HCT116 (cell line): Measurements from ENCODE around the gene ERC2. TPM values are rescaled to one million over a fixed set of nuclear protein-coding genes. Genes with fewer than 3 reads are reported as not detected.

Experiments used
- ATAC-seq: fragments of 200-7000 bp; cut with Tn5 transposase; 2 replicates; pipeline ENCODE4 v1.9.1; 2020; ENCODE audit warnings: mild to moderate bottlenecking, moderate library complexity
- BruUV-seq: library from RNA; stranded (reverse); fragments of 400-500 nt; replicated peaks from 2 replicates; lab custom pipeline; 2021; lab: Mats Ljungman, UMichigan
- CTCF ChIA-PET: fragments of 300-600 bp; sonication (Branson Sonifier 250); formaldehyde crosslinking; loops from one replicate; lab custom pipeline; 2021; ENCODE audit warnings: antibody characterized with exemption; lab: Charles Lee
- POLR2A ChIA-PET: fragments of 300-600, 350-600 bp; sonication (Branson Sonifier 250); formaldehyde crosslinking; loops from one replicate; lab custom pipeline; 2021; ENCODE audit warnings: antibody characterized with exemption; lab: Charles Lee
- RAD21 ChIA-PET, 2 experiments: fragments of 300-600 bp; sonication (Branson Sonifier 250); formaldehyde crosslinking; loops; one replicate each; lab custom pipeline; 2023; ENCODE audit warnings: low total read pairs in 2 of 2; ENCODE audit not compliant: uncharacterized antibody in 2 of 2, unreplicated experiment in 2 of 2, low non-redundant PET in 1 of 2; lab: Charles Lee
- DNase-seq: peaks from one replicate; pipeline ENCODE4 v3.0.0-alpha.2; 2010; ENCODE audit warnings: low read depth, low spot score
- H2AFZ ChIP-seq: fragments of 200-600 bp; shearing (Covaris generic), sonication (generic); 2 replicates; pipeline ENCODE4 v1.6.1; 2017; ENCODE audit warnings: low read depth, mixed run types, mixed read lengths, antibody characterized with exemption, low read length; ENCODE audit not compliant: poor library complexity, severe bottlenecking
- H3K27ac ChIP-seq: 2 replicates; pipeline ENCODE4 v1.5.1; 2012; ENCODE audit warnings: low read depth, low read length
- H3K27me3 ChIP-seq: fragments of 200-600 bp; sonication (generic); 2 replicates; pipeline ENCODE4 v1.6.1; 2016; ENCODE audit warnings: mixed run types, low read length, mixed read lengths; ENCODE audit not compliant: insufficient read depth
- H3K36me3 ChIP-seq, 2 experiments: fragments of 200-500 bp in 1 of 2; fragments of 200-600 bp in 1 of 2; sonication (Bioruptor generic) in 1 of 2; sonication (generic) in 1 of 2; 2 replicates each; pipeline versions ENCODE4 v1.5.1 to v1.6.1; 2014 to 2016; ENCODE audit warnings: low read length in 2 of 2, inconsistent platforms in 1 of 2, mixed read lengths in 1 of 2, mixed run types in 1 of 2; ENCODE audit not compliant: insufficient read depth in 2 of 2, control insufficient read depth in 1 of 2
- H3K4me1 ChIP-seq, 2 experiments: fragments of 200-600 bp in 1 of 2; sonication (generic) in 1 of 2; 2 replicates each; pipeline versions ENCODE4 v1.5.1 to v1.6.1; 2012 to 2017; ENCODE audit warnings: low read length in 2 of 2, inconsistent platforms in 1 of 2, mild to moderate bottlenecking in 1 of 2, mixed read lengths in 1 of 2, mixed run types in 1 of 2, moderate library complexity in 1 of 2; ENCODE audit not compliant: insufficient read depth in 2 of 2, control insufficient read depth in 1 of 2
- H3K4me2 ChIP-seq: fragments of 200-600 bp; sonication (generic); 2 replicates; pipeline ENCODE4 v1.6.1; 2017; ENCODE audit warnings: mixed run types, low read length, mixed read lengths
- H3K4me3 ChIP-seq, 2 experiments: fragments of 200-600 bp in 1 of 2; sonication (generic) in 1 of 2; replicated peaks in 1 of 2; 2 replicates each; pipeline ENCODE4 v1.5.1; 2011 to 2016; ENCODE audit warnings: low read length in 2 of 2, control low read depth in 1 of 2, low read depth in 1 of 2, mild to moderate bottlenecking in 1 of 2, mixed read lengths in 1 of 2, mixed run types in 1 of 2
- H3K79me2 ChIP-seq: fragments of 200-600 bp; sonication (generic); 2 replicates; pipeline ENCODE4 v1.6.1; 2017; ENCODE audit warnings: mild to moderate bottlenecking, mixed run types, low read length, moderate library complexity, mixed read lengths; ENCODE audit not compliant: insufficient read depth
- H3K9ac ChIP-seq: fragments of 200-600 bp; sonication (generic); 2 replicates; pipeline ENCODE4 v1.6.1; 2016; ENCODE audit warnings: low read length, mixed read lengths
- H3K9me2 ChIP-seq: fragments of 200-600 bp; sonication (generic), shearing (Covaris generic); 2 replicates; pipeline ENCODE4 v1.6.1; 2017; ENCODE audit warnings: mixed run types, mild to moderate bottlenecking, moderate library complexity; ENCODE audit not compliant: insufficient read depth
- H3K9me3 ChIP-seq, 2 experiments: fragments of 200-500 bp in 1 of 2; fragments of 200-600 bp in 1 of 2; sonication (Bioruptor generic) in 1 of 2; sonication (generic) in 1 of 2; 2 replicates each; pipeline ENCODE4 v1.6.1; 2014 to 2017; ENCODE audit warnings: low read length in 2 of 2, mixed read lengths in 2 of 2, inconsistent platforms in 1 of 2, low read depth in 1 of 2, mild to moderate bottlenecking in 1 of 2, mixed run types in 1 of 2, moderate library complexity in 1 of 2; ENCODE audit not compliant: control insufficient read depth in 1 of 2, insufficient read depth in 1 of 2
- H4K20me1 ChIP-seq: fragments of 200-600 bp; sonication (generic), shearing (Covaris generic); 2 replicates; pipeline ENCODE4 v1.6.1; 2017; ENCODE audit warnings: mixed run types, mild to moderate bottlenecking, moderate library complexity; ENCODE audit not compliant: insufficient read depth
- ATF3 ChIP-seq: IDR thresholded peaks from 2 replicates; pipeline ENCODE4 v1.6.1; 2012
- CTCF ChIP-seq, 3 experiments: fragments of 200-600 bp in 1 of 3; sonication (generic) in 1 of 3; IDR thresholded peaks in 2 of 3; conservative IDR thresholded peaks in 1 of 3; 2 replicates each; pipeline ENCODE4 v1.5.1; 2012 to 2017; ENCODE audit warnings: low read depth in 2 of 3, low read length in 2 of 3, antibody characterized with exemption in 1 of 3, borderline replicate concordance in 1 of 3, control low read depth in 1 of 3, mild to moderate bottlenecking in 1 of 3, mixed read lengths in 1 of 3, mixed run types in 1 of 3, moderate library complexity in 1 of 3; ENCODE audit not compliant: insufficient read depth in 1 of 3
- ELF1 ChIP-seq: IDR thresholded peaks from 2 replicates; pipeline ENCODE4 v1.6.1; 2012; ENCODE audit warnings: low read depth, borderline replicate concordance
- JUND ChIP-seq: IDR thresholded peaks from 2 replicates; pipeline ENCODE4 v1.6.1; 2012
- POLR2A ChIP-seq: IDR thresholded peaks from 2 replicates; pipeline ENCODE4 v1.7.0; 2011; ENCODE audit warnings: borderline replicate concordance; ENCODE audit not compliant: insufficient read depth, insufficient read length; ENCODE audit errors: extremely low read depth
- POLR2AphosphoS5 ChIP-seq: IDR thresholded peaks from 2 replicates; pipeline ENCODE4 v1.6.1; 2011; ENCODE audit warnings: mild to moderate bottlenecking, low read depth, low read length, moderate library complexity
- RAD21 ChIP-seq: IDR thresholded peaks from 2 replicates; pipeline ENCODE4 v1.6.1; 2012; ENCODE audit warnings: low read depth, mild to moderate bottlenecking
- TCF7L2 ChIP-seq: IDR thresholded peaks from 2 replicates; pipeline ENCODE4 v1.7.0; 2011; ENCODE audit warnings: borderline replicate concordance, inconsistent platforms; ENCODE audit not compliant: insufficient read depth, insufficient read length; ENCODE audit errors: extremely low read depth
- intact Hi-C: fragments of 100-400 bp; cut with micrococcal nuclease; formaldehyde crosslinking; loops from 2 replicates; pipeline ENCODE4 v1.10.0; 2022
- total RNA-seq: library from RNA; stranded (reverse); gene quantifications from one replicate; pipeline ENCODE4 v1.2.1, GENCODE V29; 2021; ENCODE audit not compliant: unreplicated experiment

Gene ERC2
- total RNA-seq, 1 experiment from 2014 or later: not detected

DNA sequence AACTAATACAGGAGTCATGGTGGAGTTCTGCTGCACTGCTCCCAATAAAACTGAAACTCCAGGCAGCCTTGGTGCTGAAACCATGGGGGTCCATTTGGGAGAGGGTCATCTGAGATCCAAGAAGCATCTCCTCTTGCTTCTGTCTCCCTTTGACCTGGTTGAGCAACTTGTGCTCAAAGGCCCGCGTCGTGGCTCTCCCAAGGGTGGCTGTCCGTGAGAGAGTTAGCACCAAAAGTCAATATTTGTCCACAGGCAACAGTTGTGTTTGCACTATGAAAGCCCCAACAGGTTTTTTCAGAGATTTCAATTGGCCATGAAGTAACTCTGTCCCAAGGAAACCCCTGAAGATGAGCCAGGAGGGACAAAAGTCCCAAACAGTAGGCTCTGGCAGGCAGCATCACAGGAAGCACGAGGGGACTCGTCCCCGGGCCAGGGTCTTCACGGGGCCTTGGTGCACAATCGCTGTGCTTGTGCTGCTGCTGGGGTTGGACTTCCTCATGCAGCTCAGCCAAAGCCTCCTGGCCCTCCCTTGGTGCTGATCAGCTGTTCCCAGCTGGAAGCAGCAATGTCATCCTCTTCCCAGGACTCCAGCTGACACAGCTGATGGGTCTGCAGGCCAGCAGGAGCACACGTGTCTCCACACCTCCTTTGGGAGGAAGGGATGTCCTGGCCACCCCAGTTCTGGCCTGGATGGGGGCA is 941.8 kb downstream of the ERC2 start:
- Histone ChIP-seq H3K4me2 (no peak overlapping the region), H3K4me1 (no peaks in the 10 kb centered on the region), H3K9me3 (peaks cover 0 to 11% of the 10 kb centered on the region in 2 experiments; a peak in 2 of 4 replicates), H3K36me3 (no peaks in the 10 kb centered on the region), H3K4me3 (no peak overlapping the region), H2AFZ (no peak overlapping the region), H4K20me1 (no peaks in the 10 kb centered on the region), H3K79me2 (no peaks in the 10 kb centered on the region), H3K9me2 (no peaks in the 10 kb centered on the region), H3K27ac (no peak overlapping the region), H3K27me3 (no peaks in the 10 kb centered on the region), H3K9ac (no peak overlapping the region)
- CTCF ChIA-PET: no interaction called here
- POLR2A ChIA-PET: no interaction called here
- TF ChIP-seq TCF7L2 (no peak), POLR2AphosphoS5 (no peak), POLR2A (no peak), ELF1 (no peak), RAD21 (no peak), JUND (no peak), ATF3 (no peak), CTCF (IDR thresholded peaks at IDR 0.05 in 2 of 3, conservative IDR thresholded peaks at IDR 0.05 in 1 of 3; ENCODE audit: borderline replicate concordance in 1 of 3, insufficient read depth in 1 of 3, low read depth in 2 of 3, low read length in 2 of 3) (no peak)
- DNase-seq: no peak
- no peak for ATAC-seq
- intact Hi-C loops: no loop called here
- RAD21 ChIA-PET: no interaction called here
- BruUV-seq: no TSS peak
